ENCODE results near the gene XCL2.
"Not testable (repeated sequence)": the region's sequence is repeated elsewhere in the genome, so short reads cannot be mapped to it uniquely, and the experiment has no call there.

Gene XCL2

DNA sequence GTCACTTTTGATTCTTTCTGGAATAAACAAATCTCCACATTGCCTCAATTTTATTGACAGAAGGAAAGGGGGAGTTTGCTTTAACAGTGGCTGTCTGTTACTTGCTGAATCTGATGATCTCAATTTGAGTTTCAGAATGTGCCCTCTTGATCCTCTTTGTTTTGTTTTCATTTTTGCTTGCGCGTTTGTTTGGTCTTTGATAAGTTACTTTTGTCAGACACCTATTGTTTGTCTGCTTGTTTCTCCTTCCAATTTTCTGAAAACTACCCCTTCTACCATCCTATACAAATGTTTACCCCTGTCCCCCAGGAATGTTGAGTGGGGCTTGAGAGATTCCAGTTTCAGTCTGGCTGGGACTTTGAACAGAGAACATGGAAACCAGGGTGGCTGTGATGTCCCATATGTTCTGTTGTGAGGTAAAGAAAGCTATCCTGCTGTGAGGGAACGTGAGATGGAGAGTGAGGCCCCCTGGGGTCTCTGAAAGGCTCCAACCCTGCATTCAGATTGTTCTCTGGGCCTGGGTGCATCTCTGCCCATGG is 11.8 kb upstream of the XCL2 start:
- no peak for DNase-seq

DNA sequence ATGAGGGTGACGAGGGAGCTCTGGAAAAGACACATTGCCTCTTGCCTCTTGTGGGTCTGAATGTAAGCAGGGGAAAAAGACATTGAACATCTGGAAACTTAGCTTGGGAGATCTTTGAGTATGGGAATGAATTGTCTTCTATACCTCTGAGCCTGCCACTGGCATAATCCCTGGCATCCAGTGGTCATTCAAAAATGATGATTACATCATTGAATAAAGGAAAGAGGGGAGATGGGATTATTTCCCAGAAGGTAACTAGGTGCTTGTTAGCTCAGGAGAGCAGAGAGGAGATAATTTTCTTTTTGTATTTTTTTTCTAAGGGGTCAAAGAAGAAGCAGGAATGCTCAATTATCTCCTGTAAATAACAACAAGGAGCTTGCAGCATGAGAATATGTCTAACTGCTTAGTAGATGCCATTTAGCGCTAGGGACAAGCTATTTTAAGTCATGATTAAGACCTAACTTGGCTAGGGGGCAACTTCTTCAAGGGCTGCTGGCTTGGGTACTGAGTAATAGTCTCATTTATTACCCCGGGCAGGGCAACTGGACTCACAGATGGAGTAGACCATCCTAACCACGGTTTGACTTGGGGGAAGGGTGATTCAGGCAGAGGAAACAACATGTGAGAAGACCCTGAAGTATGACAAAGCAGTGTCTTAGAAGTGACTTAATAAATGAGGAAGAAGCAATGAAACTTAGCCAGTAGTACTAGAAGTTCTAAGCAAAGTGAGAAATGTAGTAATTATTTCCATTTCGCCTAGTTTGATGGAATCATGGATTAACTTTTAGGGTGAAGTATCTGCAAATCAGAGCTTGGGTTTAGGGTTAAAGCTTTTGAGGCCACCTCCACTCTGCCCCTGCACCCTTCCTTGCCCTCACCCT is 11.0 kb upstream of the XCL2 start:
- no peak for DNase-seq

DNA sequence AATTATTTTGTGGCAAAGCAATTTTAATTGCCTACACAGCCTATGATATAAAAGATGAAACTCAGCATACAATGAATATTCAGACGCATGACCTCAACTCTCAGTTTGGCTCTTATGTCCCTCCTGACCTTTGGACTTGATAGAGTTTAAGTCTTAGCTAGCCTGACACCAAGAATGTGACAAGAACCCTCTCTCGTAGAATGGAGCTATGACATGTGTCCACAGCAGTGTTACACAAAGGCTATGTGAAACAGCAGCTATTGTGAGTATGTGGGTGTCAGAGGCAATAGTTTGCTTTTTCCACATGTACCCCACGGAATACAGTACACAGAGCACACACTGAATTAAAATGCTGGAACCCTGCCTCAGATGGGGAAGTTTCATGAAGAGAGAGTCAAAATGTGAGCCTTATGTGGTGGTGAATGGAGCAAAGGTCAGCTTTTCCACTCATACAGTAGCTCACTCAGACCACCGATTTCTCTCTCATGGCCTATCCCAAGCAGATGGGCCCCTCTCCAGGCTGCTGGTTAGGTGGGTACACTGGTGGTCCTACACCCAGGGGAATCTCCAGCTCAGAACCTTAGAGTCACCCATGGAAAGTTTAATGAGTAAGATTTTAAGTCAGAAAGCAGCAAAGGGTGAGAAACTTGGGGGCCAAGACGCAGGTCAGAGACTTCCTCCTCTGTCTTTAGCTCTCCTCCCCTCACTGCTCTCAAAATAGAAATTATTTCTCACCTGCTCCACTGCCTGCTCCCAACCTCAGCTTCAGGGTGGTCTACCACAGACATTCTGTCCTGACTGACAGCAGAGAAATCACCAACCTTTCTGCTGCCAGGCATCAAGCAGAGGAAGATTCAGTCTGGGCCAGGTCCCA is 10.1 kb upstream of the XCL2 start:
- no peak for DNase-seq

DNA sequence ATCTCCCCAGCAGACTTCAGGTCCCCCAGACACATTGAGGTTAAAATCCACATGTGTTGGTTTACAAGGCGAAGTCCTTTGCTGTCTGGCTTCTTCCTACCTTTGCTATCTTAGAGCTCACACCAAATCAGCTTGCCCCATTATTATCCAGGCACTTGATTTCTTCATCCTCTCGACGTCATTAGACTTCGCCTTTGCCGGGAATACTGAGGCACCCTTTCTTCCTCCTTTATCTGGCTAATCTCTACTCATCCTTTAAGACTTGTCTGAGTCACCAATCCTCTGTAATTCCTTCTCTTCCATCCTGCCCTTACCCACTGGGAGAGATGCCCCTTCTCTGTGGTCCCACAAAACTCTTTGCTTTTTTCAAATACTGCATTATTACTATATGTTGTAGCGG is 9.2 kb upstream of the XCL2 start:
- DNase-seq, result no peak

DNA sequence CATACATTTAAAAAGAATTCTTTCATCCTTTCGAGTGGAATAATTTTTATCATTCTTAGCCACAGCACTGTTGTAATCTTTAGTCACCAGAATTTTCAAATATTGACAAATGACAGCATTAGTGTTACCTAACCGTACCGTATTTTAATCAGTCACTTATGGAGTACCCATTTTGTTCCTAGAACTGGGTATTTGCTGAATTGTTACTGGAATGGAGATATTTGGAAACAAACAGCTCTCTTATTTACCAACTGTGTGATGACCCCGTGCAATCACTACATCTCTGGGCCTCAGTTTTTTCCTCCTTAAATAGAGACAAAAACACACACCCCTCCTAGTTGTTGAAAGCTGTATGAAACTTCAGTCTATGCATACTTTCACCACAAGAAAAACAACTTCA is 7.9 kb upstream of the XCL2 start:
- no peak for DNase-seq

- no peak for DNase-seq
These were observed 7.2 kb upstream of the XCL2 start for GRCh38 chr1:168550971-168551370.

- not testable (repeated sequence) for DNase-seq
These were observed 2.7 kb upstream of the XCL2 start for GRCh38 chr1:168546553-168546895.

DNA sequence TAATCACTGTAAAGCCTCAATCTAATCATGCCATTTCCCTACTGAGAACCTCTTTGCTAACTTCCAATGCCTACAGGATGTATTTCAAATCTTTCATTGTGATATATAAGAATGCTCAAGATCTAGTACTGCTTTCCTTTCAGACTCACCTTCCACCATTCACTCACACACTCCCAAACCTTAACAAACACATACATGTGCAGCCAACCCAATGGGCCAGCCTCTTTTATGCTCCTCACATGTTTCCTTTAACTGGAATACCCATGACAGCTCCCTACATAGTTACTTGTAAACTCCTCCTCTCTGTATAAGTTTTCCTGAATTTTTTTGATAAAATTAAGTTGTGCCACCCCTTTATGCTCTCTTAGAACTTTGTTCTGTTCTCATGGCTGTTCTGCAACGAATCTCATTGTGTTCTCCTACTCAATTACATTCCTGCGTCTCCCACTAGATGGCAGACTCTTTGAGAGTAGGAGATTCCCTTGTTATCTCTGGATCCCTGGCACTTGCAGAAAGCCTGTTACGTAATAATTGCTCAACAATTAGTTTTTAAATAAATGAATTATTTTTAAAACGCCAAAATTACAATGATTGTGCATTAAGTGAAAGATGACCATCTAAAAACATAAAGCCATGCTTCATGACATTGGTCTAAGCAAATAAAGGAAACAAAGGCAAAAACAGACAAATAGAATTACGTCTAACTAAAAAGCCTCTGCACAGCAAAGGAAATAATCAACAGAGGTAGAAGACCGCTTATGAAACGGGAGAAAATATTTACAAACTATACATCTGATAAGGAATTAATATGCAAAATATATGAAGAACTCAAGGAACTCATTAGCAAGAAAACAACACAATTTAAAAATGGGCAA is 2.1 kb upstream of the XCL2 start:
- DNase-seq, result not testable (repeated sequence)

- not testable (repeated sequence) for DNase-seq
These were observed 819 bp downstream of the XCL2 start for GRCh38 chr1:168542978-168543377.

DNA sequence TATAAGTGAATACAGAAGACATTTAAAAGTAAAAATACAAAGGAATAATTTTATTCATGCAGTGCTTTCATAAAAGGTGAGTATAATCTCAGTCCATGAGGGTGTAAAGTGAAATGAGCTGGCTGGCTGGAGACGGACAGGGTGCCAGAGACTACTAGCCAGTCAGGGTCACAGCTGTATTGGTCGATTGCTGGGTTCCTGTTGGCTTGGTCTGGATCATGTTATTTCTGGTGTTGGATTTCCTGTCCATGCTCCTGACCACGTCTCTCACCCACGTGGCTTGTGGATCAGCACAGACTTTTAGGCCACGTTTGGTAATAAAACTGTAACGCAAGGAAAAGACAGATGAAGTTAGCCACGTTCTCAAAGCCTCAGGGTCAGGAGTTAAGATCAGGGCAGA is 3.0 kb downstream of the XCL2 start:
- DNase-seq, result not testable (repeated sequence)

DNA sequence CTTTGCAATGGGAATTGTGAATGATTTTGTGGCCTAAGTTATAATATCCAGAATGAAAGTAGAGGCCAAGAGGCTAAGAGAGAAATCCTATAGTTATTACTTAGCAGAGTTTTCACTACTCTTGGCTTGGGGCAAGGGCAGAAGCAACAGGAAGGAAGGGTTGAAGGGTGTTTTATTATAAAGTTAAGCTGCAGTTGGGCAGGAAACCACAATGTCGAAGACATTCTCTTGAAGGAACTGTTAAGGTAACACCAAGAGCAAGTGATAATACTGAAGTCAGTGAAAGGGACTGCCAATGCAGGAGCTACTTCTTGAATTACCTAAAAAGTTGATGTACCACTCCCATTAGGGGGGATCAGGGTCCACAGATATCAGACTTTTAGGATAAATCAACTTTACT is 8.3 kb downstream of the XCL2 start:
- DNase-seq, result no peak

DNA sequence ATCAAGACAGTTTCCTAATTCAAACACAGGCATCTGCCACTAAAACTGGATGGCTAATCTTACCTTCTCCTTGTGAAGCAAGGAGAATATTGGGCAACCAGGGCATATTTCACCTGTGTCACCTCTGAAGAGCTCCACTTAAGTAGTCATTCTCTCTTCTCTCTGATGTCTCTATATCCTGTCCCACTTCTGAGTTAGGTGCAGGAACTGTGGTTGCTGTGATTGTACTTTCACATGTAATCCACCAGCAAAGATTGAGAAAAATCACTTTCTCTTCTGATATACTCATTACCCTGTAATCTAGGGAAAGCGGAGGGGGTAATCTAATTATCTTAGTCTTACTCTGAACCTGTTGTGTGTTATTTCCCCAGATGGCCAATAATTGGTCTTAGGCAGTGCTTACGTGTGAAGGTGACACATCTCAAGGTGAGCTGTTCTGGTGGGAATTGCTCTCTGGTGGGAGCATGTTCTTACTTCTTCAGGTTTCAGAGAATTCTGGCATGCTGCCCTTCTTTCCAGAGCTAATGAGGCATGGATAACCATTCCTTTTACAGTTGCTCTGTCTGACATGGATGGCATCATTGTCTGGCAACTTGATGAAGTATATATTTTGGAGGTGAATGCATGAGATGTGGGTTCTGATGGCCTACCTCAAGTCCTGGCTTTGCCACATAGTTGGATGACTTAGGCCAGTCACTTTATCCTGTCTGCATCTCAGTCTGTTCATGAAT is 12.0 kb downstream of the XCL2 start:
- DNase-seq, result no peak

DNA sequence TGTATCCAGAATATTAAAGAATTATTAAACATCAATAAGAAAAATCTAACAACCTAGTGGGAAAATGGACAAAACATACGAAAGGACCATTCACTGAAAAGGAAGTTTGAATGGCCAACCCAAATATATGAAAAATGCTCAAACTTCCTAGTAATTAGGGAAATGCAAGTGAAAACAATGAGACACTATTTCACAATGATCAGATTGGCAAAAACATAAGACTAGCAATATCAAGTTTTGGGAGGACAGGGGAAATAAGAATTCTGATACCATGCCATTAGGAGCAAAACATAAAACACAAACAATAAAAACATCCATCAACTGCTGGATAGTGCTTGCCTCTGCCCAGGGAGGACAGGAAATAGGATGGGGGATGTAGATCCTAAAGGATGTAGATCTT is 14.3 kb downstream of the XCL2 start:
- DNase-seq, result no peak

DNA sequence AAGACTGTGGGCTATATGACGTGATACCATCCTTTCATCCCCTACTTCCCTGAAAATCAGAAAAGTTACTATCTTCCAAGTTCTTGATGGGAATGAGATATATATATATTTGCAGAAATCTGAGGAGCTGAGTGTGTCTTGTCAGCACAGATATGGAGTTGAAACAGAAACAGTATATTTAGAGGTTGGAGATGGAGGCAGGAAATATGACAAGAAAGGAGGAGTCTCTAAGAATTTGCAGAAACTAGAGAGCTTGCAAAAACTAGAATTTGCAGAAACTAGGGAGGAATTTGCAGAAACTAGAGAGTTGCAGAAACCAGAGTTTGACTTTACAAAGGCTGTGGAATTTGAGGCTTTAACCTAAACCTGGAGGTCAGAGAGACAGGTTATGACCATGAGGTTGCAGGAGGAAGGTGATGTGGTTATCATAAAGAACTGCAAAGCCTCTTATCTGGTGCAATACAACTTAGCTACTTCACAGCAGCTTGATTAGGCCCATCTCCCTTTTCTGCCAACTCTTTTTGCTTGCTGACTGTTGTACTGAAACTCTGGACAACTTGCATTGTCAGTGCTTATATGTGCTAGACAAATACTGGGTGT is 22.3 kb downstream of the XCL2 start:
- DNase-seq, result no peak

GRCh38 chr1:168520832-168521231 is 23.0 kb downstream of the XCL2 start:
- DNase-seq, result no peak

DNA sequence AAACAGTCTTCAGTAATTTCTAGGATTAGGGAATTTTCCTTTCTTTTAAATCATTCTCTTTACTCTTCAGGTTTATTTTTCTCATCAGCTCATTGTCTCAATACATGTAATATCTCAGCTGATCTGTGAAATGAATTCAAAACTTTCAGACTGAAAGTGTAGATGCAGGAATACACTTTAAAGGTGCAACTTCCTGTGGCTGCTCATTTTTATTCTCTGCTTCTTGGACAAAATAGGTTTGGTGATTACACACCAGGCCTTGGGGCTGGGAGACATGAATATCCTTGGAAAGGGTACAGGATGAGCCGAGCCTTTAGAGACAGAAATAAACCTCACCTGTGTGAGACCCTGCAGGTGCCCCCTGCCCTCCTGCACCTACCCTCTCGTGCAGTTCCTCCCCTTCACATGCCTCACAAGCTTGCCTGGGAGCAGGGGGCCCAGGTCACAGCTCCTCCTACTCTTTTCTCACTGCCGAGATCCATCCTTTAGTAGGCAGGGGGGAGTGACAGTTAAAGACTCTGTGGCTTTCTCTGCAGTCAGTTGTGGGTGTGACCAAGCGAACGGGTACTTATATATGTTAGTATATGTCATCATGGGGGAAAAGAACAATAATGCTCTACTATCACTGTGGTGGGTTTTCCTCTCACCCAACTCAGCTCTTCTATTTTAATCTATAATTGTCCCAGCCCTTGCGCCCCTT is 23.6 kb downstream of the XCL2 start:
- no peak for DNase-seq

GRCh38 chr1:168518813-168519212 is 25.0 kb downstream of the XCL2 start:
- no peak for DNase-seq

DNA sequence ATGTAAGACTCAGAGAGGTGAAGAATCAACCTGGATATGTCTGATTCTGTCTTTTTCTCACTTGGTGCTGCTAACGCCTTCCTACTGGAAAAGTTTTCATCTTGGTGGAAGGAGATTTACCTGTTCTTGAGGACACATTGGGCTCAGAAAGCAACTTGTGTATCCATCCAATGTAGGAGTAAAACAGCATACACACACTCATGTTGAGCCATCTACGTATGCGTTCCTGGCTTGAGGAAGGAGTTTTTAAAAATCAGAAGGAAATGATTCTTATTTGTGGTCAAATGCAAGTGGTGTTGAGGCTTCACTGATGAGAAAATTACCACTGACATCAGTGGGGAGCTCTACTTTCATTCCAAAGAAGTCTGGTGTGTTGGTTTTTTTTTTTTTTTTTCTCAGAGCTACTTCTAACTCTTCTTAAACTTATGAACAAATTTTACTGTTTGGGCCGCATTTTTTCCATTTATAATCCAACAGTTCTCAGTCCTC is 25.6 kb downstream of the XCL2 start:
- DNase-seq, result no peak

- DNase-seq, result no peak
These were observed 29.3 kb downstream of the XCL2 start for GRCh38 chr1:168514455-168514854.

- DNase-seq, result no peak
These were observed 30.0 kb downstream of the XCL2 start for GRCh38 chr1:168513656-168514404.

Data from right forelimb (tissue), 1 donor.